ENCODE results near the gene TAAR6.
"Not testable (repeated sequence)": the region's sequence is repeated elsewhere in the genome, so short reads cannot be mapped to it uniquely, and the experiment has no call there.

The TAAR6 gene, protein sequence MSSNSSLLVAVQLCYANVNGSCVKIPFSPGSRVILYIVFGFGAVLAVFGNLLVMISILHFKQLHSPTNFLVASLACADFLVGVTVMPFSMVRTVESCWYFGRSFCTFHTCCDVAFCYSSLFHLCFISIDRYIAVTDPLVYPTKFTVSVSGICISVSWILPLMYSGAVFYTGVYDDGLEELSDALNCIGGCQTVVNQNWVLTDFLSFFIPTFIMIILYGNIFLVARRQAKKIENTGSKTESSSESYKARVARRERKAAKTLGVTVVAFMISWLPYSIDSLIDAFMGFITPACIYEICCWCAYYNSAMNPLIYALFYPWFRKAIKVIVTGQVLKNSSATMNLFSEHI

DNA sequence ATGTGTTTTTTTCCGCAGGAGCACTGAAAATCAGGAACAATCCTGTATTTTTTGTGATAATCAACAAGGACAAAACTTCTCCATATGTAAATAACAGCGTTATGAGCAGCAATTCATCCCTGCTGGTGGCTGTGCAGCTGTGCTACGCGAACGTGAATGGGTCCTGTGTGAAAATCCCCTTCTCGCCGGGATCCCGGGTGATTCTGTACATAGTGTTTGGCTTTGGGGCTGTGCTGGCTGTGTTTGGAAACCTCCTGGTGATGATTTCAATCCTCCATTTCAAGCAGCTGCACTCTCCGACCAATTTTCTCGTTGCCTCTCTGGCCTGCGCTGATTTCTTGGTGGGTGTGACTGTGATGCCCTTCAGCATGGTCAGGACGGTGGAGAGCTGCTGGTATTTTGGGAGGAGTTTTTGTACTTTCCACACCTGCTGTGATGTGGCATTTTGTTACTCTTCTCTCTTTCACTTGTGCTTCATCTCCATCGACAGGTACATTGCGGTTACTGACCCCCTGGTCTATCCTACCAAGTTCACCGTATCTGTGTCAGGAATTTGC, at the start of gene TAAR6:
TAAR6 (plus strand) TSS at position 102 of the 557 bp plus-strand sequence; CDS start at position 102, 0 bp downstream.
- TF ChIP-seq ZNF274 (IDR thresholded peaks at IDR 0.05; ENCODE audit: low read depth, low read length), result no peak
- no peak within 1 kb of the TSS for H3K4me3 ChIP-seq (ENCODE audit: low read length)

DNA sequence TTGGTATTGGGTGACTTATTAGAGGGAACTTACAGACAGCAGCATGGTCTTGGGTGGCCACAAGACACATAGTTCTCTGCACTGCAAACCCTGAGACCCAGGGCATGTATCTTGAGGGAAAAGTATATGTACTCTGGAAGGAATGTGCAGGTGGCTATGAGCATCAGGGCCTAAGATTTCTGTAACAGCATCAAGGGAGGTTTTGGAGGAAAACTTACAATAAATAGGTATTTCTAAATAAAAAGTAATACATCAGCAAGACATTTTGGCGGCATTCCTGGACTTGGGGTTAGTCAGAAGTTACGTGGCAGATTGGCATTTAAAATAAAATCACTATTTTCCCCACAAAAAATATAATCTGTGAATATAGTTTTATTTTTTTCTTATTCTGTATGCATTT, 49.2 kb upstream of the TAAR6 start:
- H3K4me3 ChIP-seq (ENCODE audit: low read length), result no peak overlapping the region
- TF ChIP-seq ZNF274 (IDR thresholded peaks at IDR 0.05; ENCODE audit: low read depth, low read length), result no peak

DNA sequence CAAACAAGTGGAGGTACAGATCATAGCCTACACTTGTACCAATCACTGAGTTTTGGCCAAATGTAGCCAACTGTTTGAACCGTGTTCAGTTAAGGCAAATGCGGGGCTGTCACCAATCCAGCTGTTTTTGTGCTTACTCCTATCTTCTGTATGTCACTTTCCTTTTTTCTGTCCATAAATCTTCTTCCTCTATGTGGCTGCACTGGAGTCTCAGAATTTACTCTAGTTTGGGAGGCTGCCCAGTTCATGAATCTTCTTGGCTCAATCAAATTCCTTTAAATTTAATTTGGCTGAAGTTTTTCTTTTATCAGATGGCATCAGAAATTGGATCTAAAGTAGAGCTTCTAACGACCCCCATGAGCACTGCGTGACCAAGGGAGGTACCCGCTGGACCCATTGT, 45.5 kb upstream of the TAAR6 start:
- no peak overlapping the region for H3K4me3 ChIP-seq (ENCODE audit: low read length)
- no peak for TF ChIP-seq ZNF274 (IDR thresholded peaks at IDR 0.05; ENCODE audit: low read depth, low read length)

DNA sequence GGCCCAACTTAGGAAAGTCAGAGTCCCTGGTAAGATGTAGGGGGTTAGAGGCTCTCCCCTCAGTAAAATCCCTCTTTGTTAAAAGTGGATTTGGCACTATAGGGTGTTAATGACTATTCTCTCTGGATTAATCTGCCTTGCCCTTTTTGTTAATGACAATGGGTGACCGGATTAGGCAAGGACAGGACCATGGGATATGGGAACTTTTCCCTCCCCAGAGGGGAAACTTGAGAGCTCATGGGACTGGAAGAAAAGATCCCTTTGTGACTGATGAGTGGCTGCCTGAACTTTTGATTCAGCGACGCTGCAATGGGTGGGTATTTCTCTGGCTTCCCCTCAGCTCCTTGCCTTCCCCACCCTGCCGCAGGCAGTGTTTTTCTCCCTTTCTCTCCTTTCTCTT, 44.3 kb upstream of the TAAR6 start:
- H3K4me3 ChIP-seq (ENCODE audit: low read length), result no peak overlapping the region
- no peak for TF ChIP-seq ZNF274 (IDR thresholded peaks at IDR 0.05; ENCODE audit: low read depth, low read length)

DNA sequence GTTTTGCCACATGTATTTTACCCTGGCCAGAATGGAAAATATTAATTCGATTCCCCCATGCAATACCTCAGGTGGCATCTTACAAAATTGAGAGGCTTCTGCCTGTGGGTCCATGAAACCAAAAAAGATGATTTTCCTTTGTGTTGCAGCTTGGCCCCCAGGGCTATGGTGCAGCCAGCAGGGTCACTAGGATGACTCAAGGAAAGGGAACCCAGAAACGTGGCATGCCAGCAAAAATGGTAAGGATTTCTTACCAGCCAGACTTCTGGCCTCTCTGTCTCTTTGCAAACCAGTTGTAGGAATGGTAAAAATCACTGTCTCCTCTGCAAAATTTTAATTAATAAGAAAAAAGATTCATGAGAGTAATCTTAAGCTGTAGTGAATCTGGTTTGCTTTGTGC, 43.7 kb upstream of the TAAR6 start:
- no peak for TF ChIP-seq ZNF274 (IDR thresholded peaks at IDR 0.05; ENCODE audit: low read depth, low read length)
- no peak overlapping the region for H3K4me3 ChIP-seq (ENCODE audit: low read length)

DNA sequence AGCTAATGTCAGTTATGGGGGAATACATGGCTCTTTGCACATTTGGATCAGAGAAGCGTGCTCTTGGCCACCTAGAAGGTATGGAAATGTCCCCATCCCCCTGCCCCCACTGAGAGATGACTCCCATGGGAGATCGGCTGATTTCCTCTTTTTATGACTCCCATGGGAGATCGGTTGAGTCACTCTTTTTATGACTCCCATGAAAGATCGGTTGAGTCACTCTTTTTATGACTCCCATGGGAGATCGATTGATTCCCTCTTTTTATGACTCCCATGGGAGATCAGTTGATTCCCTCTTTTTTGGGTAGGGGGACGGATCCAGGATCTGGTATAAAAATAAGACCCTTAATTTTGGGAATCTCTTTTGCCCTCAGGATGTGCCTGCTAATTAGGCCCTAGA, 42.3 kb upstream of the TAAR6 start:
- no peak for TF ChIP-seq ZNF274 (IDR thresholded peaks at IDR 0.05; ENCODE audit: low read depth, low read length)
- no peak overlapping the region for H3K4me3 ChIP-seq (ENCODE audit: low read length)

DNA sequence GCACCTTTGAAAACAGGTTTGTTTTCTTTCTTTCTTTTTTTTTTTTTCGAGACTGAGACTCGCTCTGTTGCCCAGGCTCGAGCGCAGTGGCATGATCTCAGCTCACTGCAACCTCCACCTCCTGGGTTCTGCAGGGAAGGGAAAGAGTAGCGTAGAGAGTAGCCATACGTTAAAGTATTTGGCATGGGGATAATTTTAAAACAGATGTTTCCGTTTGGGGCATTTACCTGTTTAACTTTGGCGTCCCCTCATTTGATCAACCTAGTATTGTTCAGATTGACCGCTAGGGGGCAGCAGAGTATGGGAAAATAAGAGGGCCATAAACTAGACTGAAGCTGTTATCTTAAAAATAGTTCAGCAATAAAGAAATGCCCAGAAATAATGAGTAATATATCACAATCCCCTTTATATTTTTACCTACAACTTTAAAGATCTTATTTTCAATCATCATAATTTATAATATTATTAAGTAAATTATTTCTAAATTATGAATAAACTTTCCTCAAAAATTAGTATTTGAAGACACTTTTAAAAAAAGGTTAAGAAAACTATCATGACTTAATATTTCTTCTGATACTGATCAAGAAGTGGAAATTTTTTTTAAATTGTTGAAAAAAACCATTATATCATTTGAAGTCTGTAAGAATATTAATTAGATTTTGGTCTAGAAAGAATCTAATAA, 39.7 kb upstream of the TAAR6 start:
- TF ChIP-seq ZNF274 (IDR thresholded peaks at IDR 0.05; ENCODE audit: low read depth, low read length), result no peak
- H3K4me3 ChIP-seq (ENCODE audit: low read length), result no peak overlapping the region

DNA sequence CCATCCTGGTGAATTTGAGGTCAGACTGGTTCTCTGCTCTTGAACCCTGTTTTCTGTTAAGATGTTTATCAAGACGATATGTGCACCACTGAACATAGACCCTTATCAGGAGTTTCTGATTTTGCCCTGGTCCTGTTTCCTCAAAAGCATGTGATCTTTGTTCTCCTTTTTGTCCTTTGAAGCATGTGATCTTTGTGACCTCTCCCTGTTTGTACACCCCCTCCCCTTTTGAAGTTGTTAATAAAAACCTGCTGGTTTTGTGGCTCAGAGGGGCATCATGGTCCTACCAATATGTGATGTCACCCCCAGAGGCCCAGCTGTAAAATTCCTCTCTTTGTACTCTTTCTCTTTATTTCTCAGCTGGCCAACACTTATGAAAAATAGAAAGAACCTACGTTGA, 35.6 kb upstream of the TAAR6 start:
- H3K4me3 ChIP-seq (ENCODE audit: low read length), result not testable (repeated sequence)

DNA sequence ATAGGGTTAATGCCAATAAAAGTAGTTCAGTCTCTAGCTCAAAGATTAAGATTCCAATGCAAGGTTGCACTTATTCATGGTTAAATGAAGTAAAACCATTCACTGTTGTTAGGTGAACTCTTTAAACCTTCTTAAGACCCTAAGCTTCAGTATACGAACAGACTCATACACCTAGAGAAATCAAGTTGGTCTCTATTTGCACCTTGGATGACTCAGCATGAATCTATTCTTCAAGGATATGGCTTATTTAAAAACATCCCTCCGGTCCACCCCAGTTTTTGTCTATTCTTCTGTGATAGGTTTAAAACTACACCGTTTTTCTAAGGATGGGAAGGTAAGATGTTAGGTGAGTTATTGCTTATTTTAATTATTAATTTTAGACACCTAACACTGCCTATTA, 33.0 kb upstream of the TAAR6 start:
- no peak overlapping the region for H3K4me3 ChIP-seq (ENCODE audit: low read length)

DNA sequence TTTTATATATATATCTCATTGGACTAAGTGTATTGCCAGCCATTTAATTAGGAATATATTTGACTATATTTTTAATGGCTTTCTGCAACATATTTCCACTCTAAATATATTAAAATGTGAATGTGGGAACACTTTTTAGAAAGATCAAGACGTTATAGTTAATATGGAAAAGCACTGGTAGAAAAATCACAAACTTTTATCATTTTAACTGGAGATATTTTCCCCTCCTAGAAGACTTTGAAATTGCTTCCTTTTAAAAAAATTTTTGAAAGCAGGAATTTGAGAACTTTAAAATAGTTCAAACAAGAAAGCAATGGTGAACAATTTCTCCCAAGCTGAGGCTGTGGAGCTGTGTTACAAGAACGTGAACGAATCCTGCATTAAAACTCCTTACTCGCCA, 32.1 kb upstream of the TAAR6 start, which contains the start of gene TAAR9:
TAAR9 (plus strand) TSS at position 301 of the 400 bp plus-strand sequence; CDS start at position 314, 13 bp downstream.
- TF ChIP-seq ZNF274 (IDR thresholded peaks at IDR 0.05; ENCODE audit: low read depth, low read length), result no peak
- no peak within 1 kb of the TSS for H3K4me3 ChIP-seq (ENCODE audit: low read length)

More for the DNA sequence above, 33.0 kb upstream of the TAAR6 start:
- no peak for TF ChIP-seq ZNF274 (IDR thresholded peaks at IDR 0.05; ENCODE audit: low read depth, low read length)

DNA sequence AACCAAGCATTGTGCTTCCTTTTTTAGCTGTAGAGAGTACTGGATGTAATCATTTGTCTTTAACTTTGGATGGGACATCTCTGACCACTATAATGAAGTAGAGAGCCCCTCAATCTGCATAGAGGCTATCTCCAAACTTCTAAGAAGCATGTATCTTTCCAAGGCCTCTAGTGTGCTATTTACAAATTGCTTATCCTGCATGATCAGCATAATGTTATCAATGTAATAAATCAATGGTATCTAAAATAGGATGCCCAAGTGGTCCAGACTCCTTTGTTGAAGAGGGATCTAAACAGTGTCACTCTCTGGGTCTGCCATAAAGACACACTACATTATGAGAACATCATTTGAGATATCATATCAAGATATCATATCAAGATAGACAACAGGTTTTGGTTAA, 25.3 kb upstream of the TAAR6 start:
- no peak for TF ChIP-seq ZNF274 (IDR thresholded peaks at IDR 0.05; ENCODE audit: low read depth, low read length)
- no peak overlapping the region for H3K4me3 ChIP-seq (ENCODE audit: low read length)

DNA sequence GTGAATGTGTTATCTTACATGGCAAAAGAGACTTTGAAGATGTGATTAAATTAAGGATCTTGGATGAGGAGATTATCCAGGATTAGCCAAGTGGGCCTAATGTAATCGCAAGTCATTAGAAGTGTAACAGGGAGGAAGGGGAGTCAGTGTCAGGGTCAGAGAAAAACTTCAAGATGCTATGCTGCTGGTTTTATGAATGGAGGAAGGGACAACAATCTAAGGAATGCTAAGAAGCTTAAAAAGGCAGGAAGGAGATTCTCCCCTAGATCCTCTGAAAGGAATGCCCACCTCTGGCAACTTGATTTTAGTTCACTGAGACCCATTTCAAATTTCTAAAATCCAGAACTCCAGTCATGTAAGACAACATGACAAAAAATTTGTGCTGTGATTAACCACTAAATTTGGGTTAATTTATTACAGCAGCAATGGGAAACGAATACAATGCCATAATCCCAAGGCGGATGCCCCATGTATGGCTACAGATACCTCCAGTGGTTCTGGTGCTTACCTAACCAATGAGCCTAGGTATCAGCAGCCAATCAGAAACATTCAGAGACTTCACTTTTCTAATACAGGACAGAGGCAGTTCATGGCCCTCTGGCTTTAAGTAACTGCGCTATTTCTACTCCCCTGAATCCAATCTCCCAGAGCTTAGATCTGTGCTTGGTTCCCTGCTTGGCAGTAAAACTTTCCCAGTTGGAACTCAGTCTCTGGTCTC, 21.2 kb upstream of the TAAR6 start:
- no peak for TF ChIP-seq ZNF274 (IDR thresholded peaks at IDR 0.05; ENCODE audit: low read depth, low read length)
- H3K4me3 ChIP-seq (ENCODE audit: low read length), result no peak overlapping the region

DNA sequence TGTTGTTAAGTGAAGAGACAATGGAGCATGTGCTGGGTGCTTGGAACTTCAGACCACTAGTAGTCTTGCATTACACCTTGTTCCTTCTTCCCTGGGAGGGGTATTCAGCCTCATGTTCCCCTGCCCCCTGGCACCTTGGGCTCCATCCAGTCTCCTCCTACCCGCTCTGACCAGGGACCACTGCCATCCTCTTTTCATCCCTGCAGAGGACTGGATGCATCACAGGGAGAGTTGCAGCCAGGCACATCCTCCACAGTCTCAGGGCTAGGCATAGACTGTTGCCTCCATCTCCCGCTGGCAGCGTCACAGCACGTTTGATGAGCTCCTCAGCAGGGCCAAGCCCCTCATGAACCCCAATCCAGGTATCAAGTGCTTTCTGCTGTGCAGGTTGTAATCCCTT, 18.9 kb upstream of the TAAR6 start:
- no peak for TF ChIP-seq ZNF274 (IDR thresholded peaks at IDR 0.05; ENCODE audit: low read depth, low read length)
- H3K4me3 ChIP-seq (ENCODE audit: low read length), result no peak overlapping the region

DNA sequence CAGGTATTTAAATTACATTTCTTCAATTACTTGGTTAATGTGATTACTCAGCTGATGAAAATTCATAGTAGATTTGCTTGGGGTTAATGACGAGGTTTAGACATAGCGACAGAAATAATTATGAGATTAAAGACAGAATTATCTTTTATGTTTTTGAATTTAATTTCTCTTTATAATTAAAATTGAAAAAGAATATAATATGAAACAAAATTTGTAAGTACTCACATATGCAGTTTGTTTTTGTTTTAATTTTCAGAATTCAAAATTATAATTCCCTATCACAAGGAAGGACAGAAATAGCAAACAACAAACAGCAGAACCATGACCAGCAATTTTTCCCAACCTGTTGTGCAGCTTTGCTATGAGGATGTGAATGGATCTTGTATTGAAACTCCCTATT, 17.8 kb upstream of the TAAR6 start, which contains the start of gene TAAR8:
TAAR8 (plus strand) TSS at position 301 of the 400 bp plus-strand sequence; CDS start at position 322, 21 bp downstream.
- no peak within 1 kb of the TSS for H3K4me3 ChIP-seq (ENCODE audit: low read length)
- no peak for TF ChIP-seq ZNF274 (IDR thresholded peaks at IDR 0.05; ENCODE audit: low read depth, low read length)

DNA sequence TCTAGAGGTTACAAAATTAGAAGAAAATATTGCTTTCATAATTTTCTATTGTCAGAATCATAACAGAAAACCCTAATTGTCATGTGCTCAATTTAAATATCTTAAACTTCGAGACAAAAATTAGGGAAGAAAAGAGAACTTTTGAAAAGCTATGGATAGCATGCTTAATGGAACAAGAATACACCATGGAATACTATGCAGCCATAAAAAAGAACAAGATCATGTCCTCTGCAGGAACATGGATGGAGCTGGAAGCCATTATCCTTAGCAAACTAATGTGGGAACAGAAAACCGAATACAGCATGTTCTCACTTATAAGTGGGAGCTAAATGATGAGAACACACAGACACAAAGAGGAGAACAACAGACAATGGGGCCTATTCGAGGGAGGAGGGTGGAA, 10.0 kb upstream of the TAAR6 start:
- not testable (repeated sequence) for H3K4me3 ChIP-seq (ENCODE audit: low read length)
